Subcutaneous adipose tissue (tissue), 4 donors: Measurements from ENCODE around the gene PARP11. TPM values are rescaled to one million over a fixed set of nuclear protein-coding genes. Genes with fewer than 3 reads are reported as not detected.

Experiments
- CTCF ChIP-seq: fragments of 450-650 bp; IDR thresholded peaks from one replicate; pipeline ENCODE4 v1.5.1; 2016; ENCODE audit warnings: low read depth, mild to moderate bottlenecking, control low read depth, antibody characterized with exemption, moderate library complexity
- total RNA-seq, 4 donors: library from RNA; depleted of rRNA; stranded (reverse); fragments of >200 nt; gene quantifications; one replicate each; pipeline ENCODE4 v1.1.0, GENCODE V29; 2016

Gene PARP11
- total RNA-seq, 4 donors from 2014 or later = 5.3 to 10.3 (median 8.6) TPM

GRCh38 chr12:3869433-3869832 is 3.8 kb downstream of the PARP11 start:
- no peak for TF ChIP-seq CTCF

- no peak for TF ChIP-seq CTCF
Observed at GRCh38 chr12:3863756-3864155, 9.4 kb downstream of the PARP11 start.

GRCh38 chr12:3842517-3842916 is 30.7 kb downstream of the PARP11 start:
- TF ChIP-seq CTCF = no peak

- no peak for TF ChIP-seq CTCF
Observed at GRCh38 chr12:3841783-3842182, 31.4 kb downstream of the PARP11 start.

GRCh38 chr12:3838076-3838475 is 35.1 kb downstream of the PARP11 start:
- TF ChIP-seq CTCF = no peak

GRCh38 chr12:3837049-3837448 is 36.1 kb downstream of the PARP11 start:
- no peak for TF ChIP-seq CTCF

GRCh38 chr12:3836641-3837040 is 36.6 kb downstream of the PARP11 start:
- TF ChIP-seq CTCF = no peak
